ENCODE data around the gene ACBD3.

Gene ACBD3

GRCh38 chr1:226133504-226134123 is 52.9 kb downstream of the ACBD3 start:
- DNase-seq: no peak

DNA sequence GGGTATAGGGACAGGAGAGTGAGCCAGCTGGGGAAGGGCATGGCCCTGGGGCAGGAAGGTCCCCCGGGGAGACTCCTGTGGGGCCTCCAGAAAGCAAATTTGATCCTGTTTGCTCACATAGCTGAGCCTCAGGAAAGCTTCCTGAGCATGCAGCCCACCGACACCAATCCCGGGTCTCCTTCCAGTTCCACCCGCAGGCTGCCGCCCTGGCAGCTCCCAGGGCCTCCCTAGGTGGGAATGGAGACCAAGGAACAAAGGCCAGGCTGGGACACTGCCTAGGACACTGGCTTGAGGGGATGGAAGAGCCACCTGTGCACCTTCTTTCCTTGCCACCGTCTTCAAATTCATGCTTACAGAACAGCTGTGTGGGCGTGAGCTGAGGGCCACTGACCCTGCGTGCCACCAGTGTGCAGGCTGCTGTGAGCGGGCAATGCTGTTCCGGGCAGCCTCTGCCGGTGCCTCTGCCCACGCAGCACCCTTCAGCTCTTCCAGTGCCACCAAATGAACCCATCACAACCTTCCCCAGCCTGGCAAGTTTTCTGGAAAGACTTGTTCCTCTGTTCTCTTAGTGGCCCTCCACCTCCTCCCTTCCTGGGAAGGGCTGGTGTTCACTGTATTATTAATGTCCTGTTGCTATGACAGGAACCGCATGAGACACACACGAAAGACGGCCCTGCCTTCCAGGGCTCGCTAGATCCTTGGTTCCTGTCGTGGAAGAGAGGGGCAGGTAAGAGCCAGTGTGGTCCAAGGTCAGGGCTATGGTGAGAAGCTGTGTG is 53.6 kb downstream of the ACBD3 start:
- no peak for DNase-seq

GRCh38 chr1:226131639-226132038 is 54.9 kb downstream of the ACBD3 start:
- no peak for DNase-seq

- no peak for DNase-seq
These were observed 57.3 kb downstream of the ACBD3 start for GRCh38 chr1:226129230-226129629.

GRCh38 chr1:226128487-226129075 is 58.0 kb downstream of the ACBD3 start:
- no peak for DNase-seq

DNA sequence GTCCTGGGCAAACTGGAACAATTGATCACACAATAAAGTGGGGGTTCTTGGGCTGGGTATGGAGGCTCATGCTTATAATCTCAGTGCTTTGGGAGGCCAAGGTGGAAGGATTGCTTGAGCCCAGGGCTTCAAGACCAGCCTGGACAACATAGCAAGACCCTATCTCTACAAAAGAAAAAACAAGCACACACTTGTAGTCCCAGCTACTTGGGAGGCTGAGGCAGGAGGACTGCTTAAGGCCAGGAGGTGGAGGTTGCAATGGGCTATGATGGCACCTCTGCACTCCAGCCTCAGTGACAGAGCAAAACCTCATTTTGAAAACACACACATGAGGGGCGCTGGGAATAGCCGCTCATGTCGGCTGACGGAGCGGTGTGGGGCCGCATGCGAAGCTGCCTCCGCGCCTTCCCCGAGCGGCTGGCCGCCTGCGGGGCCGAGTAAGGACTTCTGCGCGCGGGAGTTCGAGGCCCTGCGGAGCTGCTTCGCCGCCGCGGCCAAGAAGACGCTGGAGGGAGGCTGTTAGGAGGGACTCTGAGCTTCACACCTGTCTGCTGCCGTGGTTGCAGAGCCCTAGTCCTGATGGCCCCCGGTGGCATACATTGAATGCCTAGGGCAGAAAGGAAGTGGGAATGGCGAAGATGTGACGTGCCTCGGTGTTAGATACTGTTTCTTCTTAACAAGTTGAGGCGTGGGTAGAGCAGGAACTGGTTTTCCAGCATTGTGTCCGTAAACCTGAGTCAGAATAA is 59.5 kb downstream of the ACBD3 start:
- DNase-seq: no peak

DNA sequence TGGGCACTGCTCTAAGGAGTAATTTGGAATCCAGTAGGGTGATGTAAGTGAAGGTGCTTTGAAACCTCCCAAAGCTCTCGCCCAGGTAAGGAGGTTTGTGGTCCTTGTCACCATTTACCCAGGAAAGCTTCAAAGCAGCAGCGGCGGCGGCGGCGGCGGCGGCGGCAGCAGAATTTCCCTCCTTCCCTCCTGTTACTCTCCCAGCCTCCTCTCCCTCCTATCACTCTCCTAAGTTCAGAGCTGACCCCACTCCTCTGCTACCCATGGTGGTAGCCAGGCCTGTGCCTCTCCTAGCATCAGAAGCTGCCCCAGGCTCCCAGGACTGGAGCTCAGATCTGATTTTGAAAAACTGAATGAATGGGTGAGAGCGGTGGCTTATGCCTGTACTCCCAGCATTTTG is 60.7 kb downstream of the ACBD3 start:
- no peak for DNase-seq

DNA sequence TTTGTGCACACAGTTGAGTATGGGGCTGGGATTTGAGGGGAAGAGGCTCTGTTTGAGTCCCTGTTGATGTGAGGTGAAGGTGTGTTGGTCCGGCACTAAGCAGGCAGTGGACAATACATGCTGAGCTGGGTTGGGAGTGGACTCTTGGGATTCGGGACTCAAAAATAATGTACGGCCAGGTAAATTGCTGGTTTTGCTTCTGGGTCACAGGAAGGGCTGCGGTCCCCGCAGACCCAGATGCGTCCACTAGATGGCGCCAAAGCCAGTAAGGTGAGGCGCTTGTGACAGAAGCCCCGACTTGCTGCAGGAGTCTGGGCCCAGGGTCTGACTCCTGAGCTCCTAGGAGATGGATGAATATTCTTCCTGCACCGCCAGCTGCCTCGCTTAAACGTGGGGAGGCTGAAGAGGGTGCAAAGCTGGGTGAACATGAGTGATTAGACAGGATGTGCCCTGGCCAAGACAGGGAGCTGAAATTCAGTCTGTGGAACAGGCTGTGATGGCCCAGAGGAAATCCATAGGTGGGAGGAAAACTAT is 61.4 kb downstream of the ACBD3 start:
- DNase-seq: peak; percentile 85 to 89

GRCh38 chr1:226123591-226124471 is 62.7 kb downstream of the ACBD3 start:
- no peak for DNase-seq

DNA sequence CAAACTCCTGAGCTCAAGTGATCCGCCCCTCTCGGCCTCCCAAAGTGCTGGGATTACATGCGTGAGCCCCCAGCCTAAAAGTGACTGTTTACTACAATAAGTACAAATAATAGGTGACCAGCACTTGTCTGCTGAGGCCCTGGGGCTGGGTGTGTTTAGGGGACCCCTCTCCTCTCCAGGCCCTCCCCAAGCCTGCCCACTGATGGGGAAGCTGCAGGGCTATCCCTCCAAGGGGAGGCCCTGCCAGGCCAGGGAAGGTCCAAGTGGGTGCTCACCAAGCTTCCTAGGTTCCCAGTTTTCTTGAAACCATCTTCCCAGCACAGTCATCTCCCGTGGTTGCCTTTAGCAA is 63.4 kb downstream of the ACBD3 start:
- DNase-seq: no peak

DNA sequence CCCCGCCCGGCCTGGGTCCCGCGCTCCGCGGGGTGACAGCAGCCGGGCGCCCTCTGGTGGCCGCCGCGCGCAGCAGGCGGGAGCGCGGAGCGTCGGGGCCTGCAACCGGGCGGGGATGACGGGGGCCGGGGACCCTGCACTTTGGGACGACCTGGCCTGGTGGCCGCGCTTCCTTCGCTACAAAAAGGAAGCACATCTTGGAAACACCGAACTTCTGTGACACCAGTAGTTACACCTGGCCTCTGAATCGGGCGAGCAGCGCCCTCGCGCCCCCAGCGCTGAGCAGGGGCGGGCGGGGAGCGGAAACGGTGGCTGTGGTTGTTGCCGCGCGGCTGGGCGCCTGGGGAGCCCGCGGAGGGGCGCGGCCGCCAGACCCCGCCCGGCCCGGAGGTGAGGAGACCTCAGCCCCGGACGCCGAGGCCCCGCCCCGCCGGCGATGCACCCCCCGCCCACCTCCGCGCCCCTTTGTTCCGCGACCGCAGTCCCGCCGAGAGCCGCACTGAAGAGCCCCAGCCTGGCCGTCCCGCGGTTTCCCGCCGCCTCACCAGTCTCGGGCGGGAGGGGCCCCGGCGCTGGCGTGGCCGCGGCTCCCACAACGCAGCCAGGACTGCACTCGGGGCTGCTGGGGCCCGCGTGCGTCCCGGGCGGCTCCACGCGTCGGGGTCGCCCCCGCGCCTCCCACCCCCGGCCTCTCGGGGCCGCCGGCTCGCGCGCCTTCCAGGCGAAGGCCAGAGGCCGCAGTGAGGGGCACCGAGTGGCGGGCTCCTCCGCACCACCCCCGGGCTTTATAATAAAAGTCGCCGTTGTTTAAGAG is 64.7 kb downstream of the ACBD3 start:
- DNase-seq: peak; percentile 82 to 86

- no peak for DNase-seq
These were observed 65.4 kb downstream of the ACBD3 start for GRCh38 chr1:226121049-226121586.

DNA sequence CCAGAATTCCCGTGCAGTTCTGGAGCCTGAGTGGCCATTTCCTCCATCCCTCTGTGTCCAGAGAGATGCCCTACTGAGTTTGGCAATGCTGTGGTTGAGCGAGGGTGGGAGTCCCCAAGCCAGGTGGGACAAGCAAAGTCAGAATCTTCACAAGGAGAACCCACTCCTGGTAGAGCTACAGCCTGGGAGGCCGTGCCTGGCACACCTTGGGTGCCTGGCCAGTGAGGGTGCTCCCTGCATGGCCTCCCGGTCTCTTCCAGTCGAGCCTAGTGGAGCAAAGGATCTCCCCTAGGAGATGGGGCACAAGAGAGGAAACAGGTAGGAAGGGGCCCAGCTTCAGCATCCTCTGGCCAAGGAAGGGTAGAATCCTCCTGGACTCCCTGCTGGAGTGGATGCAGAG is 66.1 kb downstream of the ACBD3 start:
- DNase-seq: no peak

DNA sequence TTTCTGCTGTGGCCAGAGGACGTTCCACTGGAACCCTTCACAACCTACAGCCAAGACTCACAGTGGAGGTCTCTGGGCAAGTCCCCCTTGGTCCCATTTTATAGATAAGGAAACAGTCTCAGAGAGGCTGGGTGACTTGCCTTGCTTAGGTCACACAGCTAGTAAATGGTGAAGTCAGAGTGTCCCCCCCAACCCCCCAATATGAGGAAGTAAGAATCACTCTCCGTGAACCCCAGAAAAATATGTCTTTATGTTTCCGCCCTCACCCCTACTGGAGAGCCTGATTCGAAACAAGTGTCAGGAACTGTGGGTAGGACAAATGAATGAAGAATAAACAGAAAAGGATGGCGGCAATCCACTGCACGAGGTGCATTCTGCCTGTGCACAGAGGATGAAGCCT is 67.4 kb downstream of the ACBD3 start:
- peak in 1 of 2 donors; percentile 23 for DNase-seq

DNA sequence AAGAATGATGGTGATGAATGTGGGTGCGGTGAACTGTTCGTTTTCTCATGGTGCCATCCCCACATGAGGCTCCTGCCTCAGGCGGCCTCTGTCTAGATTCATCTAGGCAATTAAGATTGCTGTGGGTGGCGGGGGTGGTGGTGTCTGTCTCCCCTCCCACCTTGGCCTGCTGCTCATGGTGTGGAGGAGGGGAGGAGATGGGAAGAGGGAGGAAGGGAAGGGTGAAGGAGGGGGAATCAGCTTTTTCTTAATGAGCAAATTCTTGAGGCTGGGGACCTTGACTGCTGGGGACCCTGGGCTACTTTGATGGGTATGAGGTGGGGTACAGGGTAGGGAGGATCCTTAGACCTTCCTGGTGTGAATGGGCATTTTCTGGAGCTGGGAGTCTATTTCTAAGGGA is 68.2 kb downstream of the ACBD3 start:
- DNase-seq: no peak

GRCh38 chr1:226117330-226117729 is 69.2 kb downstream of the ACBD3 start:
- DNase-seq: no peak

DNA sequence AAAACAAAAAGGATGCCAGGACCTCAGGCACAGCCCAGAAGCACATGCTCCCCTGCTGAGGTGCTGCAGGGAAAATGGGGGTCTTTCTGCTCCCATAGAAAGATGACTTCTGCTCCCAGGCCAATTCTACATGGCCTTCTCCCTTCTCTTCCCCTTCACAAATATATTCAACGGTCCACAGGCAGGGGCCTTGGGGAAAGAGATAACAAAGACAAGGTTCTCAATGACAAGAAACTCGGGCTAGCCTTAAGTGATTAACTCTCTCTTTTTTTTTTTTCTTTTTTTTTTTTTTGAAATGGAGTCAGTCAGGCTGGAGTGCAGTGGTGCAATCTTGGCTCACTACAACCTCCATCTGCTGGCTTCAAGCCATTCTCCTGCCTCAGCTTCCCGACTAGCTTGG is 69.9 kb downstream of the ACBD3 start:
- DNase-seq: no peak

DNA sequence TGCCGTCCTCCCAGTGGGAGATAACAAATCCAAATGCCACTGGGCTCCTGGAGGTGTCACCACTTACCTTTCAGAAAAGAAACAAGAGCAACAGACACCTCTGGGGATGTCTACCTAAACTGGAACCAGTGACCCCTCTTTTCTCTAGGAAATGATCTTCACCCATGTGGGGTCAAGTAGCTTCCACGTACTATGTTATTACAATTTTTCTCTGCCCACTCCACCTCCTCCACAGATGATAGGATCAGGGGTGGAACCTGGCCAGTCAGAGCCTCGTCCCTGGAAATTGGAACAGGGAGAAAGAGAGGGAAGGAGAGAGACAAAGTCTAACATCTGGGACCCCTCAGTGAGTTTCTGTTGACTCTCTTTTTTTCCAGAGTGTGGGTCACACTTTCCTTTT is 73.9 kb downstream of the ACBD3 start:
- DNase-seq: no peak

GRCh38 chr1:226111883-226112261 is 74.7 kb downstream of the ACBD3 start:
- DNase-seq: no peak

DNA sequence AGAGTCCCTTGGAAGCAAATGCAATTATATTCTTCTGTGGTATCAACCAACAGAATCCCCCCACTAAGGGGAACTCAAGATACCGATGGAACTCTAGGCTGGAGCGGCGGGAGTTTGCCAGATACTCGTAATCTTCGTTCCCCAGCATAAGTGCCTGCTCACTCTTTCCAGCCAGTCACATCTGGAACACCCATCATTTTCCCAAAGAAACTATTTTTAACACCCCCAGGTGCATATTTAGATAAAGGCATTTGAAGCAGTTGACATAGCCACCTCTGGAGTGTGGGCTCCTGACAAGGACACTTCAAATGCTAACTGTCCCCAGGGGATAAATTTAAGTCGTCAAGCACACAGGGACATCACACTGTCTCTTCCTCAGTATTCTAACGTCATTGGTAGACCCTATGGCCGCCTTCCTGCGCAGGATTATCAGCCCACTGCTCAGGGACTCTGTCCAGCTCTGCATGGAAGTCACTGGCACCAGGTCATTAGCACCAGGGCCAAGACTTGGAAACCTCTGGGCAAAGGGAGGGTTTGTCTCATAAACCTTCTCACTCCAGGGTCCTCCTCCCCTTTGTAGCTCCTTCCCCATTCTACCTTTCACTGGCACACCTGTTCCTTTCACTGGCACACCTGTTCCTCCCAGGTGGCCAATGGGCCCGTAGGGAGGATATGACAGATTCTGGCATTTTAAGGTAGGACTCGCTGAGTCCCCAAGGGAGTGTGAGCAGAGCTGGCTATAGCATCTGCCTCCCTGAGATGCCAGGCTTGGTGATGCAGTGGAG is 75.3 kb downstream of the ACBD3 start:
- DNase-seq: no peak
